ENCODE measurements around the gene OBSCN.

DNA sequence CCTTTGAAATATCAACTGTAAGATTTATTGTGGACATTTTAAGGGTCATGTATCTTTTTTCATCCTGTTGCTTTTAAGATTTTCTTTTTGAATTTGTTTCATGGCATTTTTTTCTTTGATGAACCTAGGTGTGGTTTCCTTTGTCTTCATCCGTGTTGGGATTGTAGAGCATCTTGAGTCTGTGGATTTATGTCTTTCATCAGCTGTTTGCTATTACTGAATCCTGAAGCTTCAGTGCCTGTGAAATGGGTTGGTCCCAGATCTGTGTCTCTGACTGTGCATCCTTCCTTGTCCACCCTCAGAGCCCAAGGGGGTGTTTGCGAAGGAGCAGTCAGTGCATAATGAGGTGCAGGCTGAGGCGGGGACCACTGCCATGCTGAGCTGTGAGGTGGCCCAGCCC lies 37.3 kb downstream of the OBSCN start:
- TF ChIP-seq POLR2AphosphoS5 (IDR thresholded peaks at IDR 0.05; ENCODE audit: low read depth, low read length) (no peak), POLR2A (IDR thresholded peaks at IDR 0.05; ENCODE audit: low read depth, low read length) (no peak), SPI1 (IDR thresholded peaks at IDR 0.05; ENCODE audit: low read depth, low read length) (no peak), TAF1 (IDR thresholded peaks at IDR 0.05; ENCODE audit: low read depth, low read length) (no peak), PAX5 (IDR thresholded peaks at IDR 0.05; ENCODE audit: insufficient read depth, low read length, severe bottlenecking) (no peak), POU2F2 (IDR thresholded peaks at IDR 0.05; ENCODE audit: low read depth, low read length) (no peak)

All from GM12891 (cell line).